H1 (cell line): ENCODE measurements around the gene GRID2. TPM values are rescaled to one million over a fixed set of nuclear protein-coding genes. Genes with fewer than 3 reads are reported as not detected.

Source experiments
- CTCF ChIA-PET: fragments of 300-600 bp; sonication (Branson Sonifier 250); formaldehyde crosslinking; loops from one replicate; lab custom pipeline; 2021; ENCODE audit not compliant: partially characterized antibody; lab: Charles Lee
- POLR2A ChIA-PET: fragments of 300-600 bp; sonication (Branson Sonifier 250); formaldehyde crosslinking; loops from one replicate; lab custom pipeline; 2021; ENCODE audit warnings: inconsistent platforms; ENCODE audit not compliant: partially characterized antibody; lab: Charles Lee
- DNase-seq, 2 experiments: peaks; one replicate each; pipeline versions ENCODE4 v3.0.0 to v3.0.0-alpha.2; 2010 to 2022; ENCODE audit warnings: low spot score in 2 of 2, low read depth in 1 of 2, mixed read lengths in 1 of 2
- FAIRE-seq: peaks from 2 replicates; lab custom pipeline; 2011; peaks lifted over from hg19 to GRCh38; lab: Jason Lieb, UNC
- H2AFZ ChIP-seq: 2 replicates; pipeline ENCODE4 v1.8.1; 2012; ENCODE audit warnings: low read length, inconsistent platforms
- H2AK5ac ChIP-seq: 2 replicates; pipeline ENCODE4 v1.6.1; 2013; ENCODE audit warnings: low read depth, low read length
- H2BK120ac ChIP-seq: replicated peaks from 2 replicates; pipeline ENCODE3; 2013; ENCODE audit warnings: low read depth, low read length, inconsistent platforms
- H2BK12ac ChIP-seq: 2 replicates; pipeline ENCODE4 v1.6.1; 2013; ENCODE audit warnings: low read depth, low read length
- H2BK15ac ChIP-seq: 2 replicates; pipeline ENCODE4 v1.6.1; 2013; ENCODE audit warnings: low read length
- H2BK20ac ChIP-seq: 2 replicates; pipeline ENCODE4 v1.6.1; 2013; ENCODE audit warnings: low read length
- H2BK5ac ChIP-seq: 2 replicates; pipeline ENCODE4 v1.6.1; 2013; ENCODE audit warnings: low read depth, low read length
- H3K14ac ChIP-seq: 2 replicates; pipeline ENCODE4 v1.6.1; 2013; ENCODE audit warnings: inconsistent platforms; ENCODE audit not compliant: insufficient read length
- H3K18ac ChIP-seq: 2 replicates; pipeline ENCODE4 v1.6.1; 2013; ENCODE audit warnings: low read length; ENCODE audit errors: extremely low read depth
- H3K23ac ChIP-seq: 2 replicates; pipeline ENCODE4 v1.6.1; 2013; ENCODE audit warnings: inconsistent platforms; ENCODE audit not compliant: insufficient read length
- H3K23me2 ChIP-seq: 2 replicates; pipeline ENCODE4 v1.6.1; 2013; ENCODE audit warnings: low read depth, low read length
- H3K27ac ChIP-seq: 2 replicates; pipeline ENCODE4 v1.6.1; 2011; ENCODE audit warnings: low read depth, low read length, inconsistent platforms
- H3K27me3 ChIP-seq, 4 experiments: replicated peaks in 1 of 4; 1 replicate in 1 of 4; 2 replicates in 3 of 4; pipeline versions ENCODE4 v1.6.1 to v1.8.1; 2011 to 2013; ENCODE audit warnings: low read length in 3 of 4, mild to moderate bottlenecking in 3 of 4, inconsistent platforms in 2 of 4, mixed read lengths in 2 of 4, moderate library complexity in 1 of 4; ENCODE audit not compliant: control insufficient read depth in 3 of 4, insufficient read depth in 3 of 4; ENCODE audit errors: extremely low read depth in 1 of 4
- H3K36me3 ChIP-seq, 4 experiments: 2 replicates each; pipeline versions ENCODE4 v1.6.1 to v1.8.1; 2011 to 2013; ENCODE audit warnings: mild to moderate bottlenecking in 4 of 4, low read length in 3 of 4, moderate library complexity in 2 of 4, control low read depth in 1 of 4, inconsistent platforms in 1 of 4; ENCODE audit not compliant: insufficient read depth in 4 of 4, control insufficient read depth in 2 of 4
- H3K4ac ChIP-seq: replicated peaks from 2 replicates; pipeline ENCODE3; 2013; ENCODE audit warnings: low read length, low read depth, mixed read lengths, inconsistent platforms; ENCODE audit not compliant: insufficient read length
- H3K4me1 ChIP-seq, 4 experiments: replicated peaks in 1 of 4; 1 replicate in 1 of 4; 2 replicates in 3 of 4; pipeline versions ENCODE4 v1.6.1 to v1.8.1; 2011 to 2013; ENCODE audit warnings: low read length in 3 of 4, inconsistent platforms in 2 of 4, mixed read lengths in 1 of 4; ENCODE audit not compliant: insufficient read depth in 4 of 4, control insufficient read depth in 3 of 4
- H3K4me2 ChIP-seq, 2 experiments: 2 replicates each; pipeline versions ENCODE4 v1.6.1 to v1.8.1; 2011 to 2013; ENCODE audit warnings: low read depth in 2 of 2, low read length in 2 of 2, control low read depth in 1 of 2, inconsistent platforms in 1 of 2, mild to moderate bottlenecking in 1 of 2; ENCODE audit not compliant: insufficient read depth in 1 of 2
- H3K4me3 ChIP-seq, 4 experiments: fragments of 200-600, 300-600 bp in 1 of 4; sonication (generic), shearing (Covaris generic), sonication (Bioruptor Twin) in 1 of 4; 2 replicates each; pipeline versions ENCODE4 v1.5.1 to v1.8.1; 2011 to 2016; ENCODE audit warnings: low read length in 4 of 4, low read depth in 3 of 4, control low read depth in 2 of 4, inconsistent platforms in 2 of 4, mild to moderate bottlenecking in 2 of 4, mixed read lengths in 1 of 4, moderate library complexity in 1 of 4; ENCODE audit not compliant: insufficient read depth in 2 of 4; ENCODE audit errors: extremely low read depth in 1 of 4
- H3K56ac ChIP-seq: replicated peaks from 2 replicates; pipeline ENCODE3; 2013; ENCODE audit warnings: low read depth, mild to moderate bottlenecking, mixed read lengths, low read length, inconsistent platforms; ENCODE audit not compliant: insufficient read length
- H3K79me1 ChIP-seq: 2 replicates; pipeline ENCODE4 v1.6.1; 2013; ENCODE audit warnings: low read depth, low read length, control low read depth
- H3K79me2 ChIP-seq, 2 experiments: 2 replicates each; pipeline versions ENCODE4 v1.6.1 to v1.8.1; 2012 to 2013; ENCODE audit warnings: low read length in 2 of 2, mild to moderate bottlenecking in 2 of 2, inconsistent platforms in 1 of 2; ENCODE audit not compliant: insufficient read depth in 2 of 2, control insufficient read depth in 1 of 2
- H3K9ac ChIP-seq, 4 experiments: replicated peaks in 1 of 4; 1 replicate in 1 of 4; 2 replicates in 3 of 4; pipeline versions ENCODE4 v1.6.1 to v1.8.1; 2011 to 2013; ENCODE audit warnings: low read depth in 3 of 4, low read length in 3 of 4, control low read depth in 2 of 4, mild to moderate bottlenecking in 2 of 4, moderate library complexity in 2 of 4, inconsistent platforms in 1 of 4; ENCODE audit errors: extremely low read depth in 1 of 4
- H3K9me3 ChIP-seq, 2 experiments: 2 replicates each; pipeline versions ENCODE4 v1.6.1 to v1.8.1; 2012 to 2013; ENCODE audit warnings: mild to moderate bottlenecking in 2 of 2, moderate library complexity in 2 of 2, control low read depth in 1 of 2, inconsistent platforms in 1 of 2, low read depth in 1 of 2, low read length in 1 of 2, mixed read lengths in 1 of 2; ENCODE audit not compliant: insufficient read depth in 2 of 2
- H4K20me1 ChIP-seq, 2 experiments: replicated peaks in 1 of 2; 2 replicates each; pipeline versions ENCODE3 to v1.8.1; 2011 to 2013; ENCODE audit warnings: inconsistent platforms in 2 of 2, low read length in 2 of 2, mild to moderate bottlenecking in 1 of 2; ENCODE audit not compliant: insufficient read depth in 2 of 2, control insufficient read depth in 1 of 2
- H4K5ac ChIP-seq: 2 replicates; pipeline ENCODE4 v1.6.1; 2013; ENCODE audit warnings: low read length, low read depth, mixed read lengths, inconsistent platforms; ENCODE audit not compliant: insufficient read length
- H4K8ac ChIP-seq: 2 replicates; pipeline ENCODE4 v1.8.0; 2013; ENCODE audit warnings: mild to moderate bottlenecking, moderate library complexity, low read length, inconsistent platforms; ENCODE audit not compliant: insufficient read depth; ENCODE audit errors: extremely low read depth
- H4K91ac ChIP-seq: replicated peaks from 2 replicates; pipeline ENCODE3; 2013; ENCODE audit warnings: low read length, mixed read lengths, inconsistent platforms; ENCODE audit not compliant: insufficient read length
- ATF2 ChIP-seq: IDR thresholded peaks from 2 replicates; pipeline ENCODE4 v1.6.1; 2012; ENCODE audit warnings: low read length, inconsistent platforms
- ATF3 ChIP-seq: IDR thresholded peaks from 2 replicates; pipeline ENCODE4 v1.6.1; 2011; ENCODE audit warnings: low read depth, mild to moderate bottlenecking, low read length; ENCODE audit not compliant: insufficient read depth
- CBX8 ChIP-seq: fragments of 300-800, 300-1000 bp; sonication (generic); IDR thresholded peaks from 2 replicates; pipeline ENCODE4 v1.7.1; 2016; ENCODE audit warnings: low read depth, low read length, borderline replicate concordance
- CHD1 ChIP-seq: IDR thresholded peaks from 2 replicates; pipeline ENCODE4 v1.6.1; 2012; ENCODE audit warnings: low read depth, low read length, improper control_type of control experiment
- EP300 ChIP-seq, 2 experiments: IDR thresholded peaks; 1 replicate in 1 of 2; 2 replicates in 1 of 2; pipeline ENCODE4 v1.6.1; 2011 to 2012; ENCODE audit warnings: low read depth in 2 of 2, low read length in 2 of 2, mild to moderate bottlenecking in 2 of 2, borderline replicate concordance in 1 of 2, inconsistent platforms in 1 of 2, moderate library complexity in 1 of 2
- MAX ChIP-seq: IDR thresholded peaks from 2 replicates; pipeline ENCODE4 v1.6.1; 2012; ENCODE audit warnings: inconsistent platforms
- NANOG ChIP-seq: IDR thresholded peaks from 2 replicates; pipeline ENCODE4 v1.6.1; 2011; ENCODE audit warnings: low read length, low read depth, mild to moderate bottlenecking, inconsistent platforms; ENCODE audit not compliant: insufficient read depth, poor library complexity, severe bottlenecking
- POLR2AphosphoS5 ChIP-seq: IDR thresholded peaks from 2 replicates; pipeline ENCODE4 v1.6.1; 2011; ENCODE audit warnings: low read depth, low read length
- POU5F1 ChIP-seq: IDR thresholded peaks from 2 replicates; pipeline ENCODE4 v1.6.1; 2011; ENCODE audit warnings: low read depth, mild to moderate bottlenecking, low read length, moderate library complexity
- RAD21 ChIP-seq, 2 experiments: IDR thresholded peaks in 1 of 2; conservative IDR thresholded peaks in 1 of 2; 2 replicates each; pipeline ENCODE4 v1.6.1; 2011; ENCODE audit warnings: low read depth in 2 of 2, low read length in 2 of 2, improper control_type of control experiment in 1 of 2, inconsistent platforms in 1 of 2, mild to moderate bottlenecking in 1 of 2, moderate library complexity in 1 of 2
- RBBP5 ChIP-seq: IDR thresholded peaks from 2 replicates; pipeline ENCODE4 v1.7.1; 2012; ENCODE audit warnings: low read depth, mild to moderate bottlenecking, inconsistent platforms, low read length, moderate library complexity, borderline replicate concordance
- TBP ChIP-seq: IDR thresholded peaks from 2 replicates; pipeline ENCODE4 v1.6.1; 2011; ENCODE audit warnings: low read depth, low read length, improper control_type of control experiment
- polyA plus RNA-seq, 7 experiments: library from polyadenylated mRNA; depleted of rRNA in 3 of 7; stranded (reverse) in 5 of 7; unstranded in 2 of 7; fragments of >200 nt in 5 of 7; fragments of 200-250 nt in 2 of 7; gene quantifications; 1 replicate in 5 of 7; 2 replicates in 1 of 7; 4 replicates in 1 of 7; pipeline versions ENCODE4 v1.2.1 to v1.2.3, GENCODE V29; 2011 to 2013; ENCODE audit warnings: missing spikeins in 2 of 7, mixed read lengths in 2 of 7
- total RNA-seq: library from RNA; stranded (reverse); fragmentation: NEBNext Ultra II Directional; extraction: Animal tissue kit (Norgen Biotek cat#: 25700); gene quantifications from 2 replicates; pipeline ENCODE4 v1.2.1, GENCODE V29; 2021

Gene GRID2
- total and polyA plus RNA-seq, 2 of the 8 experiments (the other 6 are each of a cell fraction or from before 2014, with no cell fraction given) = 31.1 to 81.9 TPM

- H3K79me1 ChIP-seq = no peaks in the 10 kb centered on the region
- no peak overlapping the region for H3K23ac ChIP-seq
- H2BK12ac ChIP-seq = no peak overlapping the region
- DNase-seq (no peak), FAIRE-seq (no peak)
- H3K27me3 ChIP-seq = no peaks in the 10 kb centered on the region
- H3K9me3 ChIP-seq = no peaks in the 10 kb centered on the region
- no peaks in the 10 kb centered on the region for H4K20me1 ChIP-seq
- H3K27ac ChIP-seq = no peak overlapping the region
- no peak overlapping the region for H4K5ac ChIP-seq
- no peak overlapping the region for H3K56ac ChIP-seq
- no peak overlapping the region for H2AK5ac ChIP-seq
- no peak overlapping the region for H3K4me2 ChIP-seq
- H2BK20ac ChIP-seq = no peak overlapping the region
- H3K23me2 ChIP-seq = no peaks in the 10 kb centered on the region
- H3K9ac ChIP-seq = no peak overlapping the region
- no peaks in the 10 kb centered on the region for H3K79me2 ChIP-seq
- ChIA-PET CTCF (no interaction called here), POLR2A (no interaction called here)
- no peak overlapping the region for H3K14ac ChIP-seq
- H4K91ac ChIP-seq = no peak overlapping the region
- H2BK120ac ChIP-seq = no peak overlapping the region
- H2AFZ ChIP-seq = no peak overlapping the region
- H3K36me3 ChIP-seq = no peaks in the 10 kb centered on the region
- no peak overlapping the region for H4K8ac ChIP-seq
- no peaks in the 10 kb centered on the region for H3K4me1 ChIP-seq
- H3K4me3 ChIP-seq = no peak overlapping the region
- H3K4ac ChIP-seq = no peak overlapping the region
- H3K18ac ChIP-seq = no peak overlapping the region
- H2BK5ac ChIP-seq = no peak overlapping the region
- H2BK15ac ChIP-seq = no peak overlapping the region
- TF ChIP-seq CHD1 (no peak), ATF2 (no peak), MAX (no peak), POLR2AphosphoS5 (no peak), RBBP5 (no peak), POU5F1 (no peak), NANOG (no peak), CBX8 (no peak), EP300 (IDR thresholded peaks at IDR 0.05; ENCODE audit: borderline replicate concordance in 1 of 2, low read depth in 2 of 2, low read length in 2 of 2) (no peak), ATF3 (no peak), RAD21 (IDR thresholded peaks at IDR 0.05 in 1 of 2, conservative IDR thresholded peaks at IDR 0.05 in 1 of 2; ENCODE audit: low read depth in 2 of 2, low read length in 2 of 2) (no peak), TBP (no peak)
Observed at GRCh38 chr4:93635943-93636342, 1332.2 kb downstream of the GRID2 start.
